LNCaP clone FGC (cell line): ENCODE measurements around the gene ATAD3B.
A peak's percentile ranks its signal among the peaks of the same experiment; 100 is the strongest.
"Not testable (repeated sequence)": the region's sequence is repeated elsewhere in the genome, so short reads cannot be mapped to it uniquely, and the experiment has no call there.

ENCODE experiments used
- DNase-seq: peaks from one replicate; pipeline ENCODE4 v3.0.0-alpha.2; 2011; ENCODE audit warnings: low read depth
- H3K4me3 ChIP-seq: 2 replicates; pipeline ENCODE4 v1.5.1; 2011; ENCODE audit warnings: mild to moderate bottlenecking, low read depth, low read length, control low read depth
- CTCF ChIP-seq: IDR thresholded peaks from 2 replicates; pipeline ENCODE4 v1.5.1; 2012; ENCODE audit warnings: mild to moderate bottlenecking; ENCODE audit not compliant: control insufficient read depth, insufficient read depth; ENCODE audit errors: extremely low read depth

The ATAD3B gene

GRCh38 chr1:1487701-1488100, 16.1 kb downstream of the ATAD3B start:
- no peak for TF ChIP-seq CTCF
- DNase-seq, result no peak
- no peak overlapping the region for H3K4me3 ChIP-seq

- TF ChIP-seq CTCF, result no peak
- DNase-seq, result no peak
- no peak overlapping the region for H3K4me3 ChIP-seq
These were observed 17.7 kb downstream of the ATAD3B start for GRCh38 chr1:1489231-1489630.

- no peak for TF ChIP-seq CTCF
- no peak for DNase-seq
These were observed 18.3 kb downstream of the ATAD3B start for GRCh38 chr1:1489861-1490260.

GRCh38 chr1:1490633-1491230, 19.2 kb downstream of the ATAD3B start:
- no peak for TF ChIP-seq CTCF
- DNase-seq, result no peak

More at GRCh38 chr1:1489861-1490260, 18.3 kb downstream of the ATAD3B start:
- no peak overlapping the region for H3K4me3 ChIP-seq

GRCh38 chr1:1491601-1492000, 20.0 kb downstream of the ATAD3B start:
- no peak for DNase-seq
- TF ChIP-seq CTCF, result no peak
- no peak overlapping the region for H3K4me3 ChIP-seq

More at GRCh38 chr1:1490633-1491230, 19.2 kb downstream of the ATAD3B start:
- H3K4me3 ChIP-seq, result no peak overlapping the region

GRCh38 chr1:1494311-1494710, 22.7 kb downstream of the ATAD3B start:
- not testable (repeated sequence) for DNase-seq, H3K4me3 ChIP-seq

GRCh38 chr1:1495461-1495975, 24.0 kb downstream of the ATAD3B start:
- DNase-seq, H3K4me3 ChIP-seq: not testable (repeated sequence)

GRCh38 chr1:1504777-1505365, 33.3 kb downstream of the ATAD3B start:
- TF ChIP-seq CTCF, result peak; percentile 76
- peak; percentile 98 for DNase-seq
- H3K4me3 ChIP-seq, result not testable (repeated sequence)
